Measurements from ENCODE around the gene PTPRD.

- no peak for TF ChIP-seq PBX3 (CRISPR knock-in tag; IDR thresholded peaks at IDR 0.05)
- no peak for TF ChIP-seq SP2 (tag by site-specific recombination; IDR thresholded peaks at IDR 0.05)
- no peak for TF ChIP-seq ZNF132 (tag by site-specific recombination; IDR thresholded peaks at IDR 0.05; ENCODE audit: borderline replicate concordance)
These were observed 2200.5 kb downstream of the PTPRD start for GRCh38 chr9:8412327-8412726.
